H7 (cell line): ENCODE measurements around the gene SFT2D2. TPM values are rescaled to one million over a fixed set of nuclear protein-coding genes. Genes with fewer than 3 reads are reported as not detected.

ENCODE experiments used
- DNase-seq: peaks from one replicate; pipeline ENCODE4 v3.0.0; 2012
- H3K27me3 ChIP-seq: 2 replicates; pipeline ENCODE4 v1.6.0; 2011; ENCODE audit warnings: mild to moderate bottlenecking, low read length; ENCODE audit not compliant: control insufficient read depth, insufficient read depth
- H3K36me3 ChIP-seq: replicated peaks from 2 replicates; pipeline ENCODE4 v1.5.1; 2011; ENCODE audit warnings: low read length; ENCODE audit not compliant: control insufficient read depth, insufficient read depth
- H3K4me3 ChIP-seq: 2 replicates; pipeline ENCODE4 v1.5.1; 2011; ENCODE audit warnings: low read depth, mild to moderate bottlenecking, control low read depth, low read length, moderate library complexity; ENCODE audit not compliant: insufficient read depth
- total RNA-seq: library from RNA; depleted of rRNA; stranded (reverse); fragments of >200 nt; shearing (Covaris generic); gene quantifications from 2 replicates; pipeline ENCODE4 v1.2.3, GENCODE V29; 2014

SFT2D2 gene
- total RNA-seq, 1 experiment from 2014 or later: 10.0 TPM

DNA sequence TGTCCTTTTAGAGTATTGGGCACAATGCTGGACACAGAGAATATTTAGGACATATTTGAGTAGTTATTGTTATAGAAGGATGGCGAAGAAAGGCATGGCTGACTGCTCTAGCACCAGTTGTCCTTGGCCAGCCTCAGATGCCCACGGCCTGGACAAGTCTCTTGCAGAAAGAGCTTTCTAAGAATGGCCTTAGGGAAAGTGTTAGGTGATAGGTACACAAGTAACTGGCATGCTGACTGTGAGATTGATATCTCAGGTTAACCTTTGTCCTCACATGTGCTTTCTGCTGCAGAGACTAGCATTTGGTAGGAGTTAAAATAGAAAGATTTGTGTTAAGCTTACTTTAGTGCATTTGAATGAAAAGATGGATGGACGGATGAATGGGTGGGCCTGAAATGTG lies 10.1 kb downstream of the SFT2D2 start:
- H3K27me3 ChIP-seq: no peaks in the 10 kb centered on the region
- peaks cover 15% of the 10 kb centered on the region for H3K36me3 ChIP-seq
- no peak for DNase-seq
- no peak overlapping the region for H3K4me3 ChIP-seq

DNA sequence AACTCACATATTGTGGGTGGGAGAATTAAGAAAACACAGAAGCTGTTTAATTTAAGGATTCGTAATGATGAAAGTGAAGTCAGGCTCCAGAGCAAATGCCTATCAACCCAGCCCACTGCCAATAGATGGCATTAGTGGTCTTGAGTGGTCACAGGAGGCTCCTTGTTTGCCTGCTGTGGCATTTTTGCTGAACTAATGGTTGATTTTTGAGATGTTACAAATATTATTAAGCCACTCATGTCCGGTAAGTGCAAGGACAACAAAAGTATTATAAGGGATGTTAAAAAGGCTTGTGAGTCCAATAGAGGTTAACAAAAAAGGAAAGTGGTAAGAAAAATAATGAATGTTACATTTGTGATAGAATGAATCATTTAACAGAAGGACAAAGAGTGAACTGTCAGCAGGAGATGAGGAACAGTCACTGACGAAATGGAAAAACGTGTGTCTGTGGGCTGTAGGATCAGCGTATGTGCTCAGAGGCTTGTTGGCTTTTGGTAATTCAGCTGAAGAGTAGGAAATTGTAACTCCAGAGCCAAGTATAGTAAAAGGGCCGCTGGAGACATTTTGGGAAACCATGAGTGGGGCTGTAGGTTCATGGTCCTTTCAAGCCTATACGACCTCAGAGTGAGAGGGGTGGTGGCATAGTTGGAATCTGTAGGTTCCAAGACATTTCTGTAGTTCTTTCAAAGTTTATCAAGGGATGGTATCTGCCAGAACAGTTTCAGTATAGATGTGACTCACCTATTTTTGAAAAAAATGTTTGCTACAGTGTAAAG lies 11.2 kb downstream of the SFT2D2 start:
- no peak overlapping the region for H3K4me3 ChIP-seq
- peaks cover 16% of the 10 kb centered on the region for H3K36me3 ChIP-seq
- H3K27me3 ChIP-seq: no peaks in the 10 kb centered on the region
- no peak for DNase-seq

DNA sequence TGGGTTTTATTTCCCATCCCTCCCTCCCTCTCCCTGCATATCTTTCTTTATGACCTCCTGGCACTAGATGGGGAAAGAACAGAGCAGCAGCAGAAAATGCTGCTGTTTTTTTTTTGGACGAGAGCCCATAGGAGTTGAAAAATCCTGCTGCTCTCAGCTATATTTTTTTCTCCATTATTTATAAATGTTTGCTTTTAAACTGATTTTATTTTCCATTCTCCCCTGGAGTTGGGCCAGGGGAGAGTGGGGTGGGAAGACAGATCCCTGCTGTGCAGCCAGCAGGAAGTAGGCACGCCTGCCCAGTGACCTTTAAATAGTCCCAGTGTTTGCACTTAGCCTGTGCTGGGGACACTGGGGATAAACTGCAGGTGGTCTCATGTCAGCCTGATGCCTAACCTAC lies 17.4 kb downstream of the SFT2D2 start:
- H3K4me3 ChIP-seq: no peak overlapping the region
- no peaks in the 10 kb centered on the region for H3K27me3 ChIP-seq
- DNase-seq: no peak
- peaks cover 14% of the 10 kb centered on the region for H3K36me3 ChIP-seq

DNA sequence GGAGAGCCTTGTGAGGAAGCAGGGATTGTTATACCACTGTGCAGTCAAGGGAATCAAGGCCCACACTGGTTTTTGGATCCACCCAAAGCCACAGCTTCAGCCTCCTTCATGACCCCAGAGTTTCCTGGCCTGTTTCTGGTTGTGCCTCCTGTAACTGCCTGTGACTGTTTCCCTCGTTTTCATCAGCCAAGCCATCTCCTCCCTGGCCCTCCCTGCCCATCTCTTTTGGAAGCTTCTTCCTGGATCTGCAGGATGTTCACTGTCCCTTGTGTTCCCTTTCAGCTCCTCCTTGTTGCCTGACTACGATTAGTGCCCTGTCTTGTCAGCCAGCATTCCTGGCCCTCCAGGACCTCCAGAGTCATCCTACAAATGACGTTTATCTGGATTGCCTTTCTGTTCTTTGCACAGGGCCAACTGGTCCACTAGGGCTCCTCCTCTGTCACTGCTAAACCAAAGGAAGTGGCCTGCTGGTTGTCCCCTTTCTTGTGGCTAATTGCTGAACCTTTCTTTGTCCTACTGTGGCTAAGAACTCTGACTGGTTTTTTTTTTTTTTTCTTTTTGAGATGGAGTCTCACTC lies 17.9 kb downstream of the SFT2D2 start:
- no peak for DNase-seq
- peaks cover 14% of the 10 kb centered on the region for H3K36me3 ChIP-seq
- no peaks in the 10 kb centered on the region for H3K27me3 ChIP-seq
- no peak overlapping the region for H3K4me3 ChIP-seq

DNA sequence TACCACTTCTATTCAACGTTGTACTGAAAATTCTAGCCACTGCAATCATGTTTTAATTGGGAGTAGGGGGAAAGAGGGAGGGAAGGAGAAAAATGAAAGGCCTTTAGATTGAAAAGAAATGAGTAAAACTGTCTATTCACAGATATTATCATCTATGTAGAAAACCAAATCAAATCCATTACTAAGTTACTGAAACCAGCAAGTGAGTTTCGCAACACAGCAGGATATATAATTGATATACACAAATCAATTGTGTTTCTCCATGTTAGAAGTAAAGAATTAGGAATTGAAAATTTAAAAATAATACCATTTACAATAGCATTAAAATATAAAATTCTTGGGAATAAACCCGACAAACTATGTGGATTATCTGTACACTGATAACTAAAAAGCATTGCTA lies 19.2 kb downstream of the SFT2D2 start:
- peaks cover 10% of the 10 kb centered on the region for H3K36me3 ChIP-seq
- H3K4me3 ChIP-seq: no peak overlapping the region
- DNase-seq: no peak
- H3K27me3 ChIP-seq: no peaks in the 10 kb centered on the region

DNA sequence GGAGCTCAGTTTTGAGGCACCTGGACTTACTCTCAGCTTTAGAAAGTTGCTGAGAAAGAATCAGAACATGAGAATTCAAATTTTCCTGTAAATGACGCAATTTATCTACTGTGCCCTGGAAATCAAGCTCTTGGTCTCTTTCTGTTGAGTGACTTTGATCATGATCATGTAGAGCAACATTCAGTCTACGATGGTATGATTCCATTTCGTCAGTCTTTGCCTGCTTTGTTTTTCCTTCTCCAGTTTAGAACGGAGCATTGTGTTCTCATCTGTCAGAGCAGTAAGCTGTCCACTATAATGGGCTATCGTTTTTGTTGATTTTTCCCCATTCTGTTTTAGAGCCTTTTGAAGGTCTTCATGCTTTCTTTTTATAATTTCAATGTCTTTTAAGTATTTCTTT lies 20.7 kb downstream of the SFT2D2 start:
- no peak overlapping the region for H3K4me3 ChIP-seq
- peaks cover 10% of the 10 kb centered on the region for H3K36me3 ChIP-seq
- DNase-seq: no peak
- no peaks in the 10 kb centered on the region for H3K27me3 ChIP-seq

DNA sequence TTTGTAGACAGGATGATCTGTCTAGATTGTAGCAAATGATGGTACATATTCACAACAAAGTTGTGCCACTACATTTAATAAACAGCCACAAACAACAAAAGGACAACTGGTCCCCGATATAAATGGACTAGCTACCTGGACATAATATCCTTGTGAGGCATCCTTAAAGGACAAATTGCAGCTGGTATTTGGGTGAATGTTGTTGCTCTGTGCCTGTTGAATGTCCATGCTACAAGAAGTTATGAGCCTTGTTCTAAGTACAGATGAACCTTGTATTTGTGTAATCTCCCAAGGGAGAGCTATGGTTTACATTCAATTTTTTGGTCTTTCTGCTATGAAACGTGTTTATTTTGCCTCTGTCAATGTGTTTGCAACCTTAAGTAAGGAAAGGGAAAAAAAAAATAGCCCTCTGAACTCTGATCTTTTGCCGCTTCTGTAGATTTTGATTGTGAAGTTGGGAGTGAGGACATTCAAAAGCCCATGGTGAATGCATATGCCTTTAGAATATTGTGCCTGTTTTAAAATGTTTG lies 26.5 kb downstream of the SFT2D2 start:
- no peak for DNase-seq
- Histone ChIP-seq H3K36me3 (no peaks in the 10 kb centered on the region), H3K4me3 (no peak overlapping the region), H3K27me3 (no peaks in the 10 kb centered on the region)

DNA sequence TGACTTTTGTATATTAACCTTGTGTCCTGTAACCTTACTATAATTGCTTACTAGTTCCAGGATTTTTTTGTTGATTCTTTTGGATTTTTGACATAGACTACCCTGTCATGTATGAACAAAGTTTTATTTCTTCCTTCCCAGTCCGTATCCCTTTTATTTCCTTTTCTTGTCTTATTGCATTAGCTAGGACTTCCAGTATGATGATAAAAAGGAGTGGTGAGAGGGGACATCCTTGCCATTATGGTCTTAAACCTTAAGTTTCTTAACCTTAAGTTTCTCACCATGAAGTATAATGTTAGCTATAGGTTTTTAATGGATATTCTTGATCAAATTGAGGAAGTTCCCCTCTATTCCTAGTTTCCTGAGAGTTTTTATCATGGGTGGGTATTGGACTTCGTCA lies 30.4 kb downstream of the SFT2D2 start:
- no peak for DNase-seq
- H3K36me3 ChIP-seq: no peaks in the 10 kb centered on the region
- no peak overlapping the region for H3K4me3 ChIP-seq
- no peaks in the 10 kb centered on the region for H3K27me3 ChIP-seq

DNA sequence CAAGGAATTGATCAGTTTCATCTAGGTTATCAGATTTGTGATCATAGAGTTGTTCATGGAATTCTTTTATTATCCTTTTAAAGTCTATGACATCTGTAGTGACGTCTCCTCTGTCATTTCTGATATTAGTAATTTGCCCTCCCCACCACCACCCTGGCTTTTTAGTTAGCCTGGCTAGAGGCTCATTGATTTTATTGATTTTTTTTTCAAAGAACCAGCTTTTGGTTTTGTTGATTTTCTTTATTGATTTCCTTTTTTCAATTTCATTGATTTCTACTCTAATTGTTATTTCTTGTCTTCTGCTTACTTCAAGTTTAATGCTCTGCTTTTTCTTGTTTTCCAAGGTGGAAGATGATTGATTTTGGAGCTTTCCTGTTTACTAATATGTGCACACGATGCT lies 31.6 kb downstream of the SFT2D2 start:
- no peaks in the 10 kb centered on the region for H3K27me3 ChIP-seq
- no peaks in the 10 kb centered on the region for H3K36me3 ChIP-seq
- DNase-seq: no peak
- H3K4me3 ChIP-seq: no peak overlapping the region

DNA sequence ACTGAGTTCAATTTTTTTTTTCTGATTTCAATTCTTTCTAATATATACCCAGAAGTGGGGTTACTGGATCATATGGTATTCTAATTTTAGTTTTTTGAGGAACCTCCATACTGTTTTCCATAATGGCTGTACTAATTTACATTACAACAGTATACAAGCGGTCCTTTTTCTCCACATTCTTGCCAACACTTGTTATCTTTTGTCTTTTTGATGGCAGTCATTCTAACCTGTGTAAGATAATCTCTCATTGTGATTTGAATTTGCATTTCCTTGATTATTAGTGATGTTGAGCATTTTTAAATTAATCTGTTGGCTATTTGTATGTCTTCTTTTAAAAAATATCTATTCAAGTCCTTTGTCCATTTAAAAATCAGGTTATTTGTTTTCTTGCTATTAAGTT lies 33.8 kb downstream of the SFT2D2 start:
- H3K27me3 ChIP-seq: no peaks in the 10 kb centered on the region
- no peak overlapping the region for H3K4me3 ChIP-seq
- no peak for DNase-seq
- H3K36me3 ChIP-seq: no peaks in the 10 kb centered on the region

DNA sequence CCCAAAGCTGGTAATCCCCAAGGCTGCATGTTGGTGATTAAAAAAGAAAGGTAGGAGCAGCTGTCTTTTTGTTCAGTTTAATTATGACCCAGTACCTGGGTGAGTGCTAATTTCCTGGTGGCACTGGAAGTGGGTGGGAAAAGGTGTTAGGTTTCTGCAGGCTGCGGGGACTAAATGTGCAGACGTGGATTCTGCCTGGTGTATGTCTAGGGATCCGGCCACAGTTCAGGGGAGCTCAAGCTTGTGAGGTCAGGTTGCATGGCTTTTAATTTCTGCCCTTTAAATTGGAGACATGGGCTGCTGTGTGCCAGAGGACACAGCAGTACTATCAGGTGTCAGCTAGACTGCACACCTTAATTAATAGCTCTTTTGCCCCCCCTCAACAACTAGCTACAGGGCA lies 34.6 kb downstream of the SFT2D2 start:
- H3K36me3 ChIP-seq: no peaks in the 10 kb centered on the region
- no peak for DNase-seq
- no peak overlapping the region for H3K4me3 ChIP-seq
- no peaks in the 10 kb centered on the region for H3K27me3 ChIP-seq

DNA sequence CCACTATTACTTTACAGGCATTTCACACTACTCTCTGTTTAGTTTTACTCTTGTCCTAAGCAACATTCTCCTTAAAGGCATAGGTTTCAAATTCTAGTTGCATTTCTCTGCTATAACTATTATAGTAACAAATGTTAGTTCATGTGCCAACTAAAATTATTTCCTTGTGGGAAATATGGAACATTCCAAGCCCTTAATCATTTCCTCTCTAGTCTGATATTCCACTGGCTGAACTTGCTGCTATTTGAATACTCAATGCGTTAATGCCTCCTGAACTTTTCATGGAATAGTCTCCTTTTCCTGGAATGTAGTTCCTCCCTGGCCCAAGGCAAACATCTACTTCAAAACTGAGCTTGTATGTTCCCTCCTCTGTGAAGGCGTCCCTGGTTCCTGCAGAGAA lies 35.6 kb downstream of the SFT2D2 start:
- Histone ChIP-seq H3K36me3 (no peaks in the 10 kb centered on the region), H3K4me3 (no peak overlapping the region), H3K27me3 (no peaks in the 10 kb centered on the region)
- DNase-seq: no peak

DNA sequence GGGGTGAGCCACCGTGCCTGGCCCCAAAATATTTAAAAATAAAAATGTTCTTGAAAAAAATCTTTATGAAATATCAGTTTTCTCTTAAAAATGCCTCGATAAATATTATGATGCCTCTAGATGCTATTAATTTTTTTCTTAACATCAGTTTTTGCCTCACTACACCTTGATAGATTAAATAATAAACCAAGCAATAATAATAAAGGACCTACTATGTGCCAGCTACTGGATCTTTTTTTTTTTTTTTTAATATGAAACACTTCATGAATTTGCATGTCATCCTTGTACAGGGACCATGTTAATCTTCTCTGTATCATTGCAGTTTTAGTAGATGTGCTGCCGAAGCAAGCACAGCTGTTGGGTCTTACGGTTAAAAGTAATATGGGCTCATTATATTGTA lies 37.3 kb downstream of the SFT2D2 start:
- DNase-seq: no peak
- no peaks in the 10 kb centered on the region for H3K36me3 ChIP-seq
- no peak overlapping the region for H3K4me3 ChIP-seq
- H3K27me3 ChIP-seq: no peaks in the 10 kb centered on the region

DNA sequence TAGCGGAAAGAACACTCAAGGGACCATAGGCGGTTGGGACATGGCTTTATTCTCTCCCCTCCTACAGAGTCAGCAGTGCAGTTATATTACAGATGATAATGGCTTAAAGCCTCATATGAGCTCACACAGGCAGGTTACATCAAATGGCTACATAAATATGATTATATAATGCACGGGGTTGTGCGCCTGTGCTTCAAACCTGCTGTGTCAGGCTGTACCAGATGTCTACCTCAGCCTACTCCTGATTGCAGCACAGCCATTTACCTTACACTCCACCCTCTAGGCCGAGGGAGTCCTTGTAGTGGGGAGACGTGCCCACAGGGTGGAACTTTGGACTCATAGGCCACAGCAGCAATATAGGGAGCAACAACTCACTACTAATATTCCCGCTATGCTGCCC lies 38.5 kb downstream of the SFT2D2 start:
- H3K27me3 ChIP-seq: no peaks in the 10 kb centered on the region
- no peak overlapping the region for H3K4me3 ChIP-seq
- no peak for DNase-seq
- no peaks in the 10 kb centered on the region for H3K36me3 ChIP-seq

DNA sequence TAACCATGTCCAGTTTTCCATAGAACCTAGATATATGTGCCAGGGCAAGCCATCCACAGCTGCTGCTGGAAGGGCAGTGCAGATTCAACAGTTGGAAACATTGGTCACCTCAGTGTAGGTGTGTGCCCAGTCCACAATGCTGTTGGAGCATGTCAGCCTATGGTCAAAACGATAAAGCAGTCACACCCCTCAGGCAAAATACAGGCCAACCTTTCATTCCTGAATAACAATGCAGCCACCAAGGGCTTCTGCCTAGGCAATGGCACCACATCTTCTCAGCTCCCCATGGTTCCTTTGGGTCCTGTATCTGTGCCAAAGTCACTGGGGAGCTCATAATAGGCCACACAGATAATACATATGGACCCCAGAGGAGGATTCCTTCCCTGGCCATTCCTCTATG lies 39.8 kb downstream of the SFT2D2 start:
- Histone ChIP-seq H3K27me3 (no peaks in the 10 kb centered on the region), H3K36me3 (no peaks in the 10 kb centered on the region), H3K4me3 (no peak overlapping the region)
- no peak for DNase-seq
